Measurements from ENCODE around the gene VSTM2B. TPM values are rescaled to one million over a fixed set of nuclear protein-coding genes. Genes with fewer than 3 reads are reported as not detected.

Gene VSTM2B
- total RNA-seq, 1 experiment from 2014 or later: not detected

DNA sequence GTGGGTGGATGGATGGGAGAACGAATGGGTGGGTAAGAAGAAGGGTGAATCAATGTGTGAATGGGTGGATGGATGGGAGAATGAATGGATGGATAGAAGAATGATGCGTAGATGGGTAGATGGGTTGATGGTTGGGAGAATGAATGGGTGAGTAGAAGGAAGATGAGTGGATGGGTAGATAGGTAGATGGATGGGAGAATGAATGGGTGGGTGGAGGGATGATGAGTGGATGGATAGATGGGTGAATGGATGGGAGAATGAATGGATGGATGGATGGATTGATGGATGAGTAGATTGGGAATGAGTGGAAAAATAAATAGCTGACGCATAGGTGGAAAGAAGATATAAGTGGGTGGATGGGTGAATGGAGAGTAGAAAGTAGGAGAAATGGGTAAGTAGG lies 16.5 kb downstream of the VSTM2B start:
- no peaks in the 10 kb centered on the region for H3K9me3 ChIP-seq (ENCODE audit: low read depth, low read length, poor library complexity, severe bottlenecking)
- H3K27ac ChIP-seq (ENCODE audit: low read depth, low read length, poor library complexity, severe bottlenecking): no peak overlapping the region
- no peaks in the 10 kb centered on the region for H3K4me1 ChIP-seq (ENCODE audit: insufficient read depth, low read length, poor library complexity, severe bottlenecking)
- BruUV-seq (replicated peaks): no TSS peak
- ChIA-PET CTCF (no interaction called here), POLR2A (ENCODE audit: low non-redundant PET) (no interaction called here)
- TF ChIP-seq EZH2 (IDR thresholded peaks at IDR 0.05; ENCODE audit: borderline replicate concordance, low read depth, low read length, poor library complexity, severe bottlenecking): no peak
- TF ChIP-seq, protein P1, sequence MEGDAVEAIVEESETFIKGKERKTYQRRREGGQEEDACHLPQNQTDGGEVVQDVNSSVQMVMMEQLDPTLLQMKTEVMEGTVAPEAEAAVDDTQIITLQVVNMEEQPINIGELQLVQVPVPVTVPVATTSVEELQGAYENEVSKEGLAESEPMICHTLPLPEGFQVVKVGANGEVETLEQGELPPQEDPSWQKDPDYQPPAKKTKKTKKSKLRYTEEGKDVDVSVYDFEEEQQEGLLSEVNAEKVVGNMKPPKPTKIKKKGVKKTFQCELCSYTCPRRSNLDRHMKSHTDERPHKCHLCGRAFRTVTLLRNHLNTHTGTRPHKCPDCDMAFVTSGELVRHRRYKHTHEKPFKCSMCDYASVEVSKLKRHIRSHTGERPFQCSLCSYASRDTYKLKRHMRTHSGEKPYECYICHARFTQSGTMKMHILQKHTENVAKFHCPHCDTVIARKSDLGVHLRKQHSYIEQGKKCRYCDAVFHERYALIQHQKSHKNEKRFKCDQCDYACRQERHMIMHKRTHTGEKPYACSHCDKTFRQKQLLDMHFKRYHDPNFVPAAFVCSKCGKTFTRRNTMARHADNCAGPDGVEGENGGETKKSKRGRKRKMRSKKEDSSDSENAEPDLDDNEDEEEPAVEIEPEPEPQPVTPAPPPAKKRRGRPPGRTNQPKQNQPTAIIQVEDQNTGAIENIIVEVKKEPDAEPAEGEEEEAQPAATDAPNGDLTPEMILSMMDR (conservative IDR thresholded peaks at IDR 0.05; ENCODE audit: low read depth, low read length): no peak
- H3K36me3 ChIP-seq (ENCODE audit: insufficient read depth, low read length, poor library complexity, severe bottlenecking): no peaks in the 10 kb centered on the region
- H3K4me3 ChIP-seq (ENCODE audit: low read depth, low read length, poor library complexity, severe bottlenecking): no peak overlapping the region
- no peak for DNase-seq (ENCODE audit: low spot score)
- no peaks in the 10 kb centered on the region for H3K27me3 ChIP-seq (replicated peaks; ENCODE audit: insufficient read depth, low read depth, low read length, poor library complexity)
- intact Hi-C loops (cut with micrococcal nuclease; ENCODE audit: unreplicated experiment): no loop called here

DNA sequence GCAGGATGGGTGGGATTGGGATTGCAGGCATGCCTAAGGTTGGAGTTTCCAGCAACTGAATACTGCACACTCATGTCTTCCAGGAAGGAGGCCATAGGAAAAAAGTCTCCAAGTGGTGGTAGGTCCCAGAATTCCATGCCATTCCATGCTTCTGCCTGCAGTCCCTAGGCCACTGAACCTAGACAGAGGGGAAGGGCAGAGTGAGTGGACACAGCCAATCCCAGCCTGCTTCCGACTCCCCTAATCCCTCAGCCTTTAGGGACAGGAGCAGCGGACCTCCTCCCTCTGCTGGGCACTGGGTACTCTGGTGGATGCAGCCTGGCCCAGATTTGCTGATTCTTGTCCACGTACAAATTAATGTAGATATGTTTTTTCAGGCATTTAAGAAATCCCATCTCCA lies 17.0 kb downstream of the VSTM2B start:
- Histone ChIP-seq H3K9me3 (ENCODE audit: low read depth, low read length, poor library complexity, severe bottlenecking) (no peaks in the 10 kb centered on the region), H3K4me3 (ENCODE audit: low read depth, low read length, poor library complexity, severe bottlenecking) (no peak overlapping the region), H3K4me1 (ENCODE audit: insufficient read depth, low read length, poor library complexity, severe bottlenecking) (no peaks in the 10 kb centered on the region), H3K36me3 (ENCODE audit: insufficient read depth, low read length, poor library complexity, severe bottlenecking) (no peaks in the 10 kb centered on the region), H3K27ac (ENCODE audit: low read depth, low read length, poor library complexity, severe bottlenecking) (no peak overlapping the region), H3K27me3 (replicated peaks; ENCODE audit: insufficient read depth, low read depth, low read length, poor library complexity) (no peaks in the 10 kb centered on the region)
- intact Hi-C loops (cut with micrococcal nuclease; ENCODE audit: unreplicated experiment): no loop called here
- POLR2A ChIA-PET (ENCODE audit: low non-redundant PET): no interaction called here
- no peak for DNase-seq (ENCODE audit: low spot score)
- CTCF ChIA-PET: no interaction called here
- no peak for TF ChIP-seq EZH2 (IDR thresholded peaks at IDR 0.05; ENCODE audit: borderline replicate concordance, low read depth, low read length, poor library complexity, severe bottlenecking)
- TF ChIP-seq, protein P1 (conservative IDR thresholded peaks at IDR 0.05; ENCODE audit: low read depth, low read length): no peak
- no TSS peak for BruUV-seq (replicated peaks)

DNA sequence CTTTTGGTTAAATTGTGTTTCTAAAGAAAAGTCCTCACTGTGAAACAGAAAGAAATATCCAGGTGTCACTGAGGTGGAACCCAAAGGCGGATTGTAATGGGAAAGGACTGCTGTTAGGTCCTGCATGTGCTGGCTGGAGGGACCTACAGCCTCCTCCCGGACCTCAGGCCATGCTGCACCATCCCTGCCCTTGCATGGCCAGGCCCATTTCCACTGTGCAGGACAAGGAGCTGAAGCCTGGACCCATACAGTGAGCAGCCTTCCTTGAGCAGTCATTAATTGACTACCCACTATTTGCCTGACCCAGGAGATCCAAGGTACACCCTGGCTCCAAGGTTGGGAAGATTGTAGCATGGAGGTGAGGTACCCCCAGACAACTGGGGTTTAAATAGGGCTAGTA lies 17.6 kb downstream of the VSTM2B start:
- Histone ChIP-seq H3K9me3 (ENCODE audit: low read depth, low read length, poor library complexity, severe bottlenecking) (no peaks in the 10 kb centered on the region), H3K27ac (ENCODE audit: low read depth, low read length, poor library complexity, severe bottlenecking) (no peak overlapping the region), H3K4me3 (ENCODE audit: low read depth, low read length, poor library complexity, severe bottlenecking) (no peak overlapping the region), H3K36me3 (ENCODE audit: insufficient read depth, low read length, poor library complexity, severe bottlenecking) (no peaks in the 10 kb centered on the region), H3K4me1 (ENCODE audit: insufficient read depth, low read length, poor library complexity, severe bottlenecking) (no peaks in the 10 kb centered on the region), H3K27me3 (replicated peaks; ENCODE audit: insufficient read depth, low read depth, low read length, poor library complexity) (no peaks in the 10 kb centered on the region)
- no peak for TF ChIP-seq EZH2 (IDR thresholded peaks at IDR 0.05; ENCODE audit: borderline replicate concordance, low read depth, low read length, poor library complexity, severe bottlenecking)
- TF ChIP-seq, protein P1 (conservative IDR thresholded peaks at IDR 0.05; ENCODE audit: low read depth, low read length): no peak
- DNase-seq (ENCODE audit: low spot score): no peak
- CTCF ChIA-PET: no interaction called here
- intact Hi-C loops (cut with micrococcal nuclease; ENCODE audit: unreplicated experiment): no loop called here
- BruUV-seq (replicated peaks): no TSS peak
- POLR2A ChIA-PET (ENCODE audit: low non-redundant PET): no interaction called here
